Nephron (organoid): ENCODE results near the gene HS6ST2.

Experiments used
- H3K27ac Mint-ChIP-seq, 3 experiments: 2 replicates each; pipeline ENCODE4 v1.8.0; 2020; ENCODE audit warnings: mixed read lengths in 3 of 3, mild to moderate bottlenecking in 2 of 3, moderate library complexity in 1 of 3
- H3K27me3 Mint-ChIP-seq: 2 replicates; pipeline ENCODE4 v1.8.0; 2021; ENCODE audit warnings: low read depth, mild to moderate bottlenecking, moderate library complexity, mixed read lengths
- H3K36me3 Mint-ChIP-seq: 2 replicates; pipeline ENCODE4 v1.8.0; 2020; ENCODE audit warnings: low read depth, mixed read lengths
- H3K4me1 Mint-ChIP-seq: 2 replicates; pipeline ENCODE4 v1.8.0; 2020; ENCODE audit warnings: mixed read lengths
- H3K4me3 Mint-ChIP-seq, 3 experiments: 2 replicates each; pipeline ENCODE4 v1.8.0; 2020; ENCODE audit warnings: mild to moderate bottlenecking in 3 of 3, mixed read lengths in 3 of 3, moderate library complexity in 2 of 3
- H3K9me3 Mint-ChIP-seq: 2 replicates; pipeline ENCODE4 v1.8.0; 2020; ENCODE audit warnings: mixed read lengths
- CTCF ChIP-seq, 3 experiments: fragments of 200-600 bp; sonication (generic); IDR thresholded peaks; one replicate each; pipeline ENCODE4 v1.5.0; 2021; ENCODE audit warnings: antibody characterized with exemption in 3 of 3; ENCODE audit not compliant: unreplicated experiment in 3 of 3

HS6ST2 gene

GRCh38 chrX:132590350-132591026 lies 367.9 kb downstream of the HS6ST2 start:
- Mint-ChIP-seq H3K27ac (no peak overlapping the region), H3K4me1 (no peaks in the 10 kb centered on the region), H3K4me3 (no peak overlapping the region), H3K27me3 (peaks cover 5% of the 10 kb centered on the region), H3K9me3 (no peaks in the 10 kb centered on the region), H3K36me3 (no peaks in the 10 kb centered on the region)
- TF ChIP-seq CTCF (IDR thresholded peaks at IDR 0.05; ENCODE audit: unreplicated experiment in 3 of 3): no peak

- no peak for TF ChIP-seq CTCF (IDR thresholded peaks at IDR 0.05; ENCODE audit: unreplicated experiment in 3 of 3)
- H3K9me3 Mint-ChIP-seq: no peaks in the 10 kb centered on the region
- peaks cover 5% of the 10 kb centered on the region for H3K27me3 Mint-ChIP-seq
- H3K4me1 Mint-ChIP-seq: no peaks in the 10 kb centered on the region
- no peaks in the 10 kb centered on the region for H3K36me3 Mint-ChIP-seq
- H3K4me3 Mint-ChIP-seq: no peak overlapping the region
- no peak overlapping the region for H3K27ac Mint-ChIP-seq
Observed at GRCh38 chrX:132584936-132585335, 373.5 kb downstream of the HS6ST2 start.

- Mint-ChIP-seq H3K4me1 (no peaks in the 10 kb centered on the region), H3K27me3 (no peaks in the 10 kb centered on the region), H3K36me3 (no peaks in the 10 kb centered on the region), H3K4me3 (no peak overlapping the region), H3K27ac (peak overlapping the region in 2 of 3 experiments; percentile 42 to 44), H3K9me3 (no peaks in the 10 kb centered on the region)
- TF ChIP-seq CTCF (IDR thresholded peaks at IDR 0.05; ENCODE audit: unreplicated experiment in 3 of 3): no peak
Observed at GRCh38 chrX:132576939-132577338, 381.5 kb downstream of the HS6ST2 start.
